GM18909 (cell line): ENCODE results near the gene TFCP2L1.

ENCODE experiments used
- ATAC-seq: cut with Tn5 transposase; IDR thresholded peaks from one replicate; pipeline ENCODE4 v1.9.1; 2021; ENCODE audit warnings: mild to moderate bottlenecking; ENCODE audit not compliant: unreplicated experiment, poor library complexity

TFCP2L1 gene

DNA sequence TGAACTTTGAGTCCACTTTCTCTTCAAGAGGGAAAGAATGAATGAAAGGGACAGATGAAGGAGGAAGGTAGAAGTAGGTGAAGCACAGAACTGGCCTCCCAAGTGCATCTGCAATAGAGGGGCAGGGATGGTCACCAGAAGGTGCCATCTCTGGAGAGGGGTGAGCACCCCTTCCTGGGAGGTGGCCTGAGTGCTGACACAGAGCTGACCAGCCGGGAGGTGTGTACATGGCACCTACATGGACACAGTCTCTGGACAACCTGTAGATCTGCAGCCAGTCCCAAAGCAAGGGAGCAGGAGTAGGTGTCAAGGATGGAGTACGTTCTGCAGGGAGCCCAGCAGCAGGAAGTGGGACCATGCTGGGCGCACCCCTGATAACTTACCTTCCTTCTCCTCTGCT, 83.2 kb downstream of the TFCP2L1 start:
- ATAC-seq, result no peak

DNA sequence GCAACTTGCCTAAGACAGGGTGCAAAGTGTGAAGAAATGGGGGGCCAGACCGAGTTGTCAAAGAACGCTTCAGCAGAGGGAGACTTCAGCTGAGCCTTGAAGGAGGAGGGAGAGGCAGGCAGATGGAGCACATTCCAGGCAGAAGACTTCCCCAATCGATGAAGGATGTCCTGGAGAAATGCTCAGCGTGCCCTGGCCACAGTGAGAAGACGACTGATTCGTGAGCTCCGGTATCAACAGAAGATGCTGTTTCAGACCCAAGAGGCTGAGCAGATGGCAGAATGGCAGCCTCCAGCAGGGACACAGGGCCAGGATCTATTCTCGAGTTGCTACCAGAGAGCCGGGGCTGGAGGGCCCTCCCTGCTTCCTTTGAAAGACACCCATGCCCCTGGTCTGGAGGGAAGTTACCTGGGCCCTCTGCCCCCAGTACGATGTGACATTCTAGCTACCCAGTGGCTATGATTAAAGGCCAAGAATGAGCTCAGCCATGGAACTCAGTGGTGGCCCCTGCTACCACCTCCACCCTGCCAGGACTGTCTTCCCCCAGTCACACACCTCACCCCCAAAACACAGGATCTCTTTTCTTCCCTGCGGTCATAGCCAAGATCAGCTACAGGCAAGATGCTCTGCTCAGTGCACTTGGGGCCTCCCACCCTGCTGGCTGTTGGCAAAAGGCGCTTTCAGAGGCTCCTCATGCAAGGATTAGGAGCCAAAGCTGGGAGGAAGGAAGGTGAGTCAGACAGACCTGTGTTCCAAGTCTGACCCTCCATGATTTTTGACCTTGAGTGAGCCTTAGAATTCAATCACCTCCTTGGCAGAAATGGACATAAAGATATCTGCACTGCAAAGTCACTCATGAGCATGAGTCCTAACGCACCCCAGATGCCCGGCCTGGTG, 84.3 kb downstream of the TFCP2L1 start:
- no peak for ATAC-seq

GRCh38 chr2:121200011-121200347, 85.0 kb downstream of the TFCP2L1 start:
- ATAC-seq, result no peak

DNA sequence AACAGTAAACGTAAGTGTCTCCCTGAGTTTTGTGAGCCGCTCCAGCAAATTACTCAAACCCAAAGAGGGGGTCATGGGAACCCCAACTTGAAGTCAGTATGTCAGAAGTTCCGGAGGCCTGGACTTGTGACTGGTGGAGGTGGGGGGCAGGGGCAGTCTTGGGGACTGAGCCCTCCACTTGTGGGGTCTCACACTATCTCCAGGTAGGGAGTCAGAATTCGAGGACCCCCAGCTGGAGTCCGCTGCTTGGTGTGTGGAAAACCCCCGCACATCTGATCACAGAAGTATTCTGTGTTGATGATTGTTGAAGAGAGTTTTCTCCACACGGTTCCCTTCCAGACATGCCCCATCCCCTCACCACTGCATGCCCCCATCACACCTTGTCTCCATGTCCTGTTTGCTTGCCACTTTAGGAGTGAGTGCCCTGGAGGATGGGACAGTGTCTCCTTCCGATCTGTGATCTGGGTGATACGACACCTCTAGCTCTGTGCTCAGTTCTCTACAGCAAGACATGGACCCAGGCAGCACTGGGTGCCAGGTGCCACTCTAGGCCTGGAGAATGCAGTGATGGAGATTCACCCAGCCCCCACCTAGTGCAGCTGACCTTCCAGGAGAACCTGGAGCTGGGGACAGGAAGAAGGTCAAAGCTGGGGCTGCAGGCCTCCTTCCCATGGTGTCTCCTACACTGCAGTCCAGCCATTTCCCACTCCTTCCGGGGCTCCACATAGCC, 85.6 kb downstream of the TFCP2L1 start:
- no peak for ATAC-seq

- no peak for ATAC-seq
Measured at GRCh38 chr2:121197369-121198091, 87.5 kb downstream of the TFCP2L1 start.

- no peak for ATAC-seq
Measured at GRCh38 chr2:121196849-121197155, 88.2 kb downstream of the TFCP2L1 start.

DNA sequence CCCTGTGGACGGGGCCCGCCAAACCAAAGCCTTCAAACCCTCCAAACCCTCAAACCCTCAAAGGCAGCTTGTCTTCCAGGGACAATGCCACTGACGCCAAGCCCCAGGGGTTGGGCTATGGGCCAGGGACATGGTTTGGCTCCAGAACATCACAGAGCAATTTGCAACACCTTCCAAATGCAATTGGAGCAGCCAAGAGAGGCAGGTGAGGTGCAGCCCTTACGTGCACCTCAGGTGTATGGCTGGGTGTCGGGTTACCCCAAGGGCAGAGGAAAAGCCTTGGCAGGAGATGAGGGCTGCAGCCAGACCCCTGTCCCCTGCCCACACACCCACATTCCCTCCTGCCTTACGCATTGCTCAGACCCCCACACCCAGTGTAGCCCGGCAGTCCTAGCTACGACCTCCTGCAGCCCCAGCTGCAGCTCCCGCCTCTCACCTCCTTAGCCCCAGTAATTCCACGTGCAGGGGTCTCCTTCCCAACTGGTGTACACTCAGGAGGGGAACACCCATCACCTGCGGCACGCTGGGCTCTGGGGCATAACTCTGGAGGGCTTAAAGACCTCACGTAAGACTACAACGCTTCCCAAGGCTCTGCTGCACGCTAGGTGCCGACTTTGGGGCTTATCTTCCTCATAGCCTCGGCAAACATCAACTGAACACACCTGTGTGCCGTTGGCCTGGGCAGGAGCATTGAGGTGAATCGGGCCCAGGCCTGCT, 88.7 kb downstream of the TFCP2L1 start:
- ATAC-seq, result no peak

DNA sequence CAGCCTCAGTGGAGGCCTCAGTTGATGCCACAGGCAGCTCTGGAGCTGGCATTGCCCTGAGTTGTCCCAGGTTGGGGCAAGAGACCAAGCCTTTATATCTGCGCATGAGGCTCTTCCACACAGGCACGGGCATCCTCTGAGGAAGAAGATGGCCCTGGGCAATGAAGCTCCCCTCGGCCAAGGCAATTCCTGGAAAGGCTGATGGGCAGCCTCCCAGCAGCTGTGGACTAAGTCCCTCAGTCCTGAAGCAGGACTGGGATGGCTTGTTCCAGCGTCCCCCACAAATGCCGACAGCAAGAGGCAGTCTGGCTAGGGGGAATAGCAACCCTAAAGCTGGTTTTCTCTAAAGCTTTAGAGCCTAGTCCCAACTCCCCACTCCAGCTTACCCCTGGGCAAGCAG, 90.0 kb downstream of the TFCP2L1 start:
- no peak for ATAC-seq

GRCh38 chr2:121194626-121195025, 90.4 kb downstream of the TFCP2L1 start:
- ATAC-seq, result no peak

- ATAC-seq, result no peak
Measured at GRCh38 chr2:121193185-121193584, 91.8 kb downstream of the TFCP2L1 start.

GRCh38 chr2:121192576-121192975, 92.4 kb downstream of the TFCP2L1 start:
- ATAC-seq, result no peak

GRCh38 chr2:121191191-121192170, 93.5 kb downstream of the TFCP2L1 start:
- no peak for ATAC-seq

DNA sequence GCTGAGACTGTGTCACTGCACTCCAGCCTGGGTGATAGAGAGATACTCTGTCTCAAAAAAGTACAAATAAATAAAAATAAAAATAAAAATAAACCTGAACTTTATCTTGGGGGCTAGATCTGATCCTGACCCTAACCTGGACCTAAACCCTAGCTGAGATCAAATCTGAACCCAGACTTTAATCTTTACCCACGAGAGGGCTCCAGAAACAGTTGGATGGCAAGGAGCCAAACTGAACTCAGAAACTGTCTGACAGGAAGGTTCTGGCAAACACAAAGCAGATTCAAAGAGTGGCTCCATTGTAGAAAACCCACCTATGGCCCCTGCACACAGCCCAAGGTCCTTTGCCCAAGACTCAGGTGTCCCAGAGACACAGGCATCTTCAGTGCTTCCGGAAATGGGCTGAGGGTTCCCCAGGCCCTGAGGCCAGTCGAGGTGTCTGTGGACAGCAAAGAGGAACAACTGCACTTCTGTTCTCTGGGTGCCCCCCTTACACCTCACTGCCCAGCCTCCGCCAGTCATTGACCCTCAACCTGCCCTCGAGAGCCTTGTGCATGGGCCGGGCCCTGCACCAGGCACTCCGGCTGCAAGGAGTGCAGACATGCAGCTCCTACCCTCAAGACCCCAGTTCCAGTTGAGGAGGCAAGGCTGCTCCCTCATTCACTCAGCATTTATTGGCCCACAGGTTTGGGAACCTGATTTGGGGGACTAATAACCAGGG, 95.2 kb downstream of the TFCP2L1 start:
- ATAC-seq, result no peak

- no peak for ATAC-seq
Measured at GRCh38 chr2:121189011-121189410, 96.0 kb downstream of the TFCP2L1 start.

DNA sequence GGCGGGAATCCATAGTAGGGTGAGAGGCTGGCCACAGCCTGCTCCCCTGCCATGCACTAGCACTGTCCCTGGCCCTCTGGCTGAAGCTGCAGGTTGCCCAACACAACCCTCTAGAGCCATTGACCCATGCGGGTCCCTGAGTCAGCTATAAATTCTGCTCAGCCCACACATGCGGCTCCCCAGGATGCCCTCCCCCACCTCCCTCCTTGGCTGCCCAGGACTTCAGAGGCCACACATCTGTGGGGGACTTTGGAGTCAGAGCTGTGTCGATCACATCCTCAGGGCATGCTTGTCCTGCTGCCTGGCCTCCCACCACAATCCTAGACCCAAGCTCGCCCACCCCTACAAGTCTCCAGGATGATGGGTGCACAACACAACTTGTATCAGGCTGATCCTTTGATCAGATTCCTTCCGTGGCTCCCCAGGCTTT, 97.0 kb downstream of the TFCP2L1 start:
- no peak for ATAC-seq

DNA sequence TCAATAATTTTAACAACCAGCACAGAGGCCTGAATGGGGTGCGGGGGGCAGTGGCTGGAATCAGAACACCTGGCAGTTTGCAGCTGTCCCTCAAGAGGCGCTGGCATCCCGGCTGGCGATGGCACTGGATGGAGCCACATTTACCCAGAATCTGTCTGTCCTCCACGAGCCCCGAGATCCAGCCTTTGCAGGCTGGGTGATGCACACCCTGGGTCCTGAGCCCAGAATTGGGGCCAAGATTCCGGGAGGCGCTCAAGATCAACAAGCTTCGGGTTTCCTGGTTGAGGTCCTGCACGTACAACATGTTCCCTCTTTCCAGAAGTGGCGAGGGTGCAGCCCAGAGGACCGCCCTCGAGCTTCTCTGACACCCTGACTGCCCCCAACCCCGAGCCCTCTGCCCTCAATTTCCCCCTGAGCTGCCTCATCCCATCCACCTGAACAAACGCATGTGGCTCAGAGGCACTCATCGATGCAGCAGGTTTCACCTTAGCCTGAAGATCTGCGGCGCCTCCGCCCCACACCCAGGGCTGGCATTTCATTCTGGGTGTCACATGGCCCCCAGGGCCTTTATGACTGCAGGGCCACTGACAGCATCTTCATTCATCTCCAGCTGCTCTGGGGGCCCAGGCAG, 97.5 kb downstream of the TFCP2L1 start:
- ATAC-seq, result no peak

- ATAC-seq, result no peak
Measured at GRCh38 chr2:121186261-121186660, 98.7 kb downstream of the TFCP2L1 start.

GRCh38 chr2:121185571-121186074, 99.4 kb downstream of the TFCP2L1 start:
- ATAC-seq, result no peak
